ENCODE measurements around the gene MICU2. TPM values are rescaled to one million over a fixed set of nuclear protein-coding genes. Genes with fewer than 3 reads are reported as not detected.

MICU2 gene
- total RNA-seq, 2 experiments from 2014 or later: 25.4 to 28.4 TPM

- Histone ChIP-seq H3K9me3 (ENCODE audit: control insufficient read depth in 1 of 2, insufficient read depth in 1 of 2, low read length in 2 of 2) (peaks cover 0 to 6% of the 10 kb centered on the region in 2 experiments), H3K4me3 (ENCODE audit: low read length) (no peak overlapping the region), H3K27me3 (ENCODE audit: control insufficient read depth in 1 of 2, insufficient read depth in 2 of 2, low read length in 2 of 2) (peaks cover 0 to 4% of the 10 kb centered on the region in 2 experiments), H3K36me3 (ENCODE audit: insufficient read depth, low read length) (no peaks in the 10 kb centered on the region), H3K4me1 (ENCODE audit: insufficient read depth, low read length) (peaks cover 26% of the 10 kb centered on the region), H3K27ac (ENCODE audit: low read depth in 1 of 2, low read length in 2 of 2) (no peak overlapping the region)
- no peak overlapping the region for H3K4me3 Mint-ChIP-seq
- no peak for TF ChIP-seq CTCF (IDR thresholded peaks at IDR 0.05)
- no peaks in the 10 kb centered on the region for H3K9me3 Mint-ChIP-seq
- H3K36me3 Mint-ChIP-seq (ENCODE audit: low read depth): peaks cover 11% of the 10 kb centered on the region
- H3K4me1 Mint-ChIP-seq (ENCODE audit: low read depth): peaks cover 22% of the 10 kb centered on the region
- ATAC-seq (ENCODE audit: poor library complexity): no peak
- POLR2A ChIA-PET: no interaction called here
- DNase-seq: no peak
- intact Hi-C loops (cut with DNase I, micrococcal nuclease): loop anchor here in 1 of 2 experiments (10.0 kb wide), 2 partner anchors 1651 to 1969 kb away; partner anchors contain the start of genes TNFRSF19 and ZMYM2
- H3K27me3 Mint-ChIP-seq: peaks cover 10% of the 10 kb centered on the region
- H3K27ac Mint-ChIP-seq: no peak overlapping the region
- CTCF ChIA-PET: no interaction called here
Observed at GRCh38 chr13:21606251-21606650, 2.3 kb upstream of the MICU2 start.

GRCh38 chr13:21596722-21597121, 7.2 kb downstream of the MICU2 start:
- H3K36me3 ChIP-seq (ENCODE audit: insufficient read depth, low read length): peaks cover 4% of the 10 kb centered on the region
- TF ChIP-seq CTCF (IDR thresholded peaks at IDR 0.05): no peak
- no peak for ATAC-seq (ENCODE audit: poor library complexity)
- H3K4me3 ChIP-seq (ENCODE audit: low read length): no peak overlapping the region
- ChIA-PET POLR2A (no interaction called here), CTCF (no interaction called here)
- DNase-seq: no peak
- H3K27ac Mint-ChIP-seq: no peak overlapping the region
- intact Hi-C loops (cut with DNase I, micrococcal nuclease): loop anchor here in 1 of 2 experiments (10.0 kb wide), 1 partner anchor 1778 kb away; no protein-coding TSS in a partner anchor
- H3K4me1 ChIP-seq (ENCODE audit: insufficient read depth, low read length): peaks cover 12% of the 10 kb centered on the region
- no peaks in the 10 kb centered on the region for H3K27me3 ChIP-seq (ENCODE audit: control insufficient read depth in 1 of 2, insufficient read depth in 2 of 2, low read length in 2 of 2)
- peaks cover 56% of the 10 kb centered on the region for H3K36me3 Mint-ChIP-seq (ENCODE audit: low read depth)
- H3K9me3 Mint-ChIP-seq: no peaks in the 10 kb centered on the region
- no peak overlapping the region for H3K4me3 Mint-ChIP-seq
- H3K27ac ChIP-seq (ENCODE audit: low read depth in 1 of 2, low read length in 2 of 2): no peak overlapping the region
- no peaks in the 10 kb centered on the region for H3K9me3 ChIP-seq (ENCODE audit: control insufficient read depth in 1 of 2, insufficient read depth in 1 of 2, low read length in 2 of 2)
- H3K27me3 Mint-ChIP-seq: no peaks in the 10 kb centered on the region
- H3K4me1 Mint-ChIP-seq (ENCODE audit: low read depth): peaks cover 83% of the 10 kb centered on the region

- Mint-ChIP-seq H3K4me1 (ENCODE audit: low read depth) (peaks cover 85% of the 10 kb centered on the region), H3K4me3 (no peak overlapping the region), H3K9me3 (no peaks in the 10 kb centered on the region), H3K36me3 (ENCODE audit: low read depth) (peaks cover 46% of the 10 kb centered on the region), H3K27ac (no peak overlapping the region), H3K27me3 (no peaks in the 10 kb centered on the region)
- CTCF ChIA-PET: no interaction called here
- Histone ChIP-seq H3K36me3 (ENCODE audit: insufficient read depth, low read length) (peaks cover 4% of the 10 kb centered on the region), H3K4me3 (ENCODE audit: low read length) (no peak overlapping the region), H3K9me3 (ENCODE audit: control insufficient read depth in 1 of 2, insufficient read depth in 1 of 2, low read length in 2 of 2) (no peaks in the 10 kb centered on the region), H3K27ac (ENCODE audit: low read depth in 1 of 2, low read length in 2 of 2) (no peak overlapping the region), H3K4me1 (ENCODE audit: insufficient read depth, low read length) (peaks cover 7% of the 10 kb centered on the region), H3K27me3 (ENCODE audit: control insufficient read depth in 1 of 2, insufficient read depth in 2 of 2, low read length in 2 of 2) (no peaks in the 10 kb centered on the region)
- DNase-seq: no peak
- ATAC-seq (ENCODE audit: poor library complexity): no peak
- no peak for TF ChIP-seq CTCF (IDR thresholded peaks at IDR 0.05)
- intact Hi-C loops (cut with DNase I, micrococcal nuclease): loop anchor here in 1 of 2 experiments (10.0 kb wide), 1 partner anchor 1779 kb away; no protein-coding TSS in a partner anchor
- POLR2A ChIA-PET: interaction anchor here (1.3 kb wide), 1 partner anchor 8 kb away, joined by 10 read pairs; the partner anchor contains the start of gene MICU2
Observed at GRCh38 chr13:21595546-21595822, 8.5 kb downstream of the MICU2 start.

Data from CD4-positive, alpha-beta T cell (primary cell).